GM18870 (cell line): Measurements from ENCODE around the gene MAP6.

Source experiments
- ATAC-seq: cut with Tn5 transposase; IDR thresholded peaks from one replicate; pipeline ENCODE4 v1.9.1; 2021; ENCODE audit warnings: moderate library complexity; ENCODE audit not compliant: unreplicated experiment

MAP6 gene

DNA sequence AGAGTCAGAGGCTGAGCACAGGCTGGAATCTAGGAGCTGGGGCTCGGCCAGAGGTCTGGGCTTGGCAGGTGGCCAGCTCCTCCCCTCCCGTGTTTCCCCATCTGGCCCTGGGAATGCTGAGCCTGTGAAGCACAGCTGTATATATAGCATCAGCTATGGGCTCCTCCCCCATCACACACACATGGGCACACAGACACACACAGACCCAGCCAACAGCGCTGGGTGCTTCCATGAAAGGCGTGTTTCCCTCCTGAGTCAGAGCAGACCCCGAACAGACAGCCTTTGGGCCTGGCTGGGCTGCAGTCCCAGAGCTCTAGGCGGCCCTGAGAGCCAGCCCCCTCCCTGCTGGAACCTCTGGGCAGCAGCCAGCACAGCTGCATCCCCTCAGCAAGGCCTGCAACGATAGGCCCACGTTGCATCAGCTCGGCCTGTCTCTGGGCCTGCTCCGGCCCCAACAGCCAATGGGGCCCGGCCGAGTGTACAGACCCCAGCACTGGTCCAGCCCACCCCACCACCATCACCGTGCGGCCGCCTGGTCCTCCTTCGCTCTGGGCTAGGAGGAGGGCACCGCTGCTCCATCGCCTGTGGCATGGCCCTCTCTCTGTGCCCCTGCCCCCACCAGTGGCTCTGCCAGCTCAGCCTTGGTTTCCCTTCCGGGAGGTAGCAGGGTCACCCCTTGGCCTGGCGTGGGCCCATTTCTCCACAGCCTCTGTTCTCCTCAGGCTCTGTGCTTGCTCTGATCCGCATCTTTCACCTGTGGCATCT, 114.4 kb downstream of the MAP6 start:
- ATAC-seq, result no peak

DNA sequence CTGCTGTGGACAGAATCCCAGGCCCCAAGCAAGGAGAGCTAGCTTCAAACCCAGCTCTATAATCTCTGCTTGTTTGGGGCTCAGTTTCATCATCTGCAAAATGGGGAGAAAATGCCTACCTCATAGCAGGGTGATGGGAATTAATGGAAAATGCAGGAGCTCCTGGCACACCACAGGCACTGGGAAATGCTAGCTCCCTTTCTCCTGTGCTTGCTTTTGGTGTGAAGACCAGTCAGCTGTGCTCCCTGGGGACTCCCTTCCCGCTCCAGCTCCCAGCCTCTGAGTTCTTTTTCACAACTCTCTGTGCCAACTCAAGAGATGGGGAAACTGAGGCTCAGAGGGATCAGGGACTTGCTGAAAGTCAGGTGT, 115.0 kb downstream of the MAP6 start:
- ATAC-seq, result no peak

DNA sequence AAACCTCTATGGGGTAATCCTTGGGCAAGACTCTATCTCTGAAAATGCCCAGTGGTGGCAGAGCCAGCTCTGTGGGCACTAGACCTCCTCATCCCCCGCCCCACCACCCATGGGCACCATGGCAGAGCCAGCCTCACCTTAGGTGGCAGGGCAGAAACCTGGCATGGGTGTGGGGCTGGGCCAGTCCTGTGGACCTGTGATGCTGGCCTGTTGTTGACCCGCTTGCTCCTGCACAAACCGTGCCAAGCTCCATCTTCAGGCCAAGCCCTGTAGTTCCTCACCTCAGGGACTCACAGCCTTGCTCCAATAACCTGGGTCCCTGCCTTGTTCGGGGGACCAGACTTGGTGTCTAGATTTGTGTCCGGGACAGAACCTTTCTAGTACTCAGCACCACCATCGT, 115.7 kb downstream of the MAP6 start:
- ATAC-seq, result no peak

DNA sequence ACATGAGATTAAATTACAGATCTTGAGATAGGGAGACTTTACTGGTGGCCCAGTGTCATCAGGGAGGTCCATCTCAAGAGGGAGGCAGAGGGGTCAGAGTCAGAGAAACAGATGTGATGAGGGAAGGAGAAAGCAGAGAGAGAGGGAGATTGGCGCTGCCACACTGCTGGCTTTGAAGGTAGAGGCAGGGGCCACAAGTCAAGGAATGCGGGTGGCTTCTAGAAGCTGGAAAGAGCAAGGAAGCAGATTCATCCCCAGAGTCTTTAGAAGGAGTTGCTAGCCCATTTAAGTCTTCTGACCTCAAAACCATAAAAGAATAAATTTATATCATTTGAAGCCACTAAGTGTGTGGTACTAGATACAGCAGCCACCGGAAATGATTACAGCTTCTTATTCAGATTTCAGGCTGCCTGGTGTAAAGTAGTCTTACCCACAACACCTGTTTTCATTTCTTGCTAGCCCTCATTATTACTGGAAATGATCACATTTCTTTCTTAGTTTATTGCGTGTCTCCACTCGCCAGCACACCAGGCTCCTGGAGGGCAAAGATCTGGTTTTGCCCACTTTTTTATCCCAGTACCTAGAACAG, 119.4 kb downstream of the MAP6 start:
- no peak for ATAC-seq

DNA sequence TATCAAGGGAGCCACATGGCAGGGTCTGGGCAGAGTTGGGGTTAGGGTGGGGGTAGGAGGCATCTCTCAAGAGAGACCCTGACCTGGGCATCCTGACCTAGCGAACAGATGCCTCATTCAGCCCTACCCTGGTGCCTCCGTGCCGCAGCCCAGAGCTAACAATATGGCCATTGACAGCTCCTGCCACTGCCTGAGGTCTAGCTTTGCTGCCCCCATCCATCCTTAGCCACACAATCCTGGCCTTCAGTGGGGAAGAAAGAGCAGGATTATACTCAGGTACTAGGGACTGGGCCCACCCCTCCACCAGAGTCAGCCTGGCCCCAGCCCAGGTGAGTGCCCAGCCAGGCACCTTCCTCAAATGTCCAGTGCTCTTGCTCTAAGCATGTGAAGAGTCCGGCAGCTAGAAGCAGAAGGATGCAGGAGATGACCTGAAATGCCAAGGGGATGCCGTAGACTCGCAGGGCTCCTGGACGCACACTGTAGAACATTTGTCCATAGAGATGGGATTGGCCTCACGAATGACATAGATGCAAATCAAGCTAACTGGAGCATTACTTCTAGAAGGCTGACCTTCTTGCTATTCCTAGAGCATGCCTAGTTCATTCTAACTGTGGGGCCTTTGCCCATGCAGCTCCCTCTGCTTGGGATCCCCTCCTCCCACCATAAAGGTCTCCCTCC, 120.1 kb downstream of the MAP6 start:
- no peak for ATAC-seq

DNA sequence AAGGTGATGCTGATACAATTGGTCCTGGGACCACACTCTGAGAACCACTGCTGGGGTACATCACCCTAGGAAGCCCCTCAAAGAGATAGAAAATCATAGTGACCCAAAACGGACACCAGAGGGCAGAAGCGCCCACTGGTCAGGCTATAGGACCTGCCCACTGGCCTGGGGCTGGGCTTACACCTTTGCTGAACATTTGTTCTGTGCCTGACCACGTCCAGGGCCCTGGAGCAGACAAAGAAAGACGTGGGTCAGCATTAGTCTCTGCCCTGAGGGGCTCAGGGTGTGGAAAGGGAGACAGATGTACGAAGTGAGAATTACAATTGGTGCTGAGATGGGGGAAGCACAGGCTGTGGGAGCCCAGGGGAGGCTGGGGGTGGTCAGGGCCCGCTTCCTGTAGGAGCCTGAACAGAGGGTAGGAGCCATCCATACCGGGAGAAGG, 121.2 kb downstream of the MAP6 start:
- no peak for ATAC-seq

DNA sequence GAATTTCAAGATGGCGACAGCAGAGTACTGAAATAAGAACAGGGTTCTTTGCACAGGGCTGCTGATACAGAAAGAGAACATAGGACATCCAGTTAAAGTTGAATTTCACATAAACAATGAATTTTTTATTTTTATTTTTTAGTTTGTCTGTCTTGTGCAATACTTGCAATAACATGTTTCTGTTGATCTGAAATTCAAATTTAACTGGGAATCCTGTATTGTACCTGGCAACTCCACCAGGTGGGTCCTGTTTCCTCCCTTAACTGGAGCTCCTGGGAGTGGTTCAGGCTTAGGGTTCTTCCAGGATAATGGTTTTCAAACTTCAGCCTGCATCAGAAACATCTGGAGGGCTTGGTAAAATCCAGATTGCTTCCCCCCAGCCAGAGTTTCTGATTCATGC, 121.7 kb downstream of the MAP6 start:
- no peak for ATAC-seq

DNA sequence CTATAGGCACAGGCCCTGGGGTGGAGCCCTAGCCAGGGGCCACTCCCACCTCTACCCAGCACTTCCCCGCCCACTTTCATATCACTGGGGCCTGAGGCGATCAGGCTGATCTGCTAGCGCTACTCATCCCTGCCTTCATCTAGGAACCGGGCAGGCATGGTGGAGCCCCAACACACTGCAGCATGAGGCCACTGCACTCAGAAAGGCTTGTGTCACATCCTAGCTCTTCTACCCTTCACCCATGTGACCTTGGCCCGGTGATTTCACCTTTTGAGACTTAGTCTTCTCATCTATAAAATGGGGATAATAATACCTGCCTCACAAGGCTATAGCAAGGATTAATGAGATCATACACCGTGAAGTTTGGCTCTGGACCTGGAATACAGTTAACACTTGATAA, 125.0 kb downstream of the MAP6 start:
- no peak for ATAC-seq

DNA sequence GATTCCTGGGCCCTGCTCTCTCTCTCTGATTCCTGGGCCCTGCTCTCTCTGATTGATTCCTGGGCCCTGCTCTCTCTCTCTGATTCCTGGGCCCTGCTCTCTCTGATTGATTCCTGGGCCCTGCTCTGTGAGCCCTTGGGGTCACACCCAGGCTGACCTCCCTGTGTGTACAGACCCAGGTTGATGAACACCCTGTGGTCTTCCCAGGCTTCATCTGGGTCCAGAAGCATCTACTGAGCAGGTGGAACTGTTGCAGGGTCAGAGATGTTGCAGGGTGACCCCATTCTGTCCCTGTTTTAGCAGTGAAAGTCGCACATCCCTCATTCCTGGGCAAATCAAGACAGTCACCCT, 126.8 kb downstream of the MAP6 start:
- ATAC-seq, result no peak

DNA sequence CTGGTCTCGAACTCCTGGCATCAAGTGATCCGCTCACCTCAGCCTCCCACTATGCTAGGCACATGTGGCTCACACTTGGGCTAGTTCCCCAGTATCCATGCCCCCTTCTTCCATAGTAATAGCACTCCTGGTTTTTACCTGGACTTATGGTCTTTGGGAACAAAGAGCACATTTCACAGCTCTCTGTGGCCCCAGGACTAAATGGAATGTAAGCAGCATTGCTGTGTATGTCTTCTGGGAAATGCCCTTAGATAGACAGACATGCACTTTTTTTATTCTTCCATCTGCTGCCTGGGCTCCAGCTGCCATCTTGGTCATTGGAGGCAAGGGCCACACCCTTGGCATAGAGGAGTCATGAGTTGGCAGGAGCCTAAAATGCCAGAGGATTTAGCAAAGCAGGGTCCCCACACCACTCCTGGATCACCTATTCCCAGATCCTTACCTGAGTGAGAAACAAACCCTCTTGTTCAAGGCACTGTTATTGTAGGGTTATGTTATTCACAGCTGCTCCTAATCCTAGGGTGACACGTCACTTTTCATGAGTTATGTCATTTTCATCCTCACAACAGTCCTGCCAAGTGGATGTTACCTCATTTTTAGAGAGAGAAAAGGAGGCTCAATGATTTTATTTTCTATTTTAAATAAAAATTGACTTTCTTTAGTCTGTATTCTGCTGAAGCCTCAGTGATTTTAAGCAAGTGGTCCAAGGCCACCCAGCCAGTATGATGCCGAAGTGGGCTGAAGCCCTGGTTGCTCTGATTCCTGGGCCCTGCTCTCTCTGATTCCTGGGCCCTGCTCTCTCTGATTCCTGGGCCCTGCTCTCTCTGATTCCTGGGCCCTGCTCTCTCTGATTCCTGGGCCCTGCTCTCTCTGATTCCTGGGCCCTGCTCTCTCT, 127.4 kb downstream of the MAP6 start:
- ATAC-seq, result no peak

DNA sequence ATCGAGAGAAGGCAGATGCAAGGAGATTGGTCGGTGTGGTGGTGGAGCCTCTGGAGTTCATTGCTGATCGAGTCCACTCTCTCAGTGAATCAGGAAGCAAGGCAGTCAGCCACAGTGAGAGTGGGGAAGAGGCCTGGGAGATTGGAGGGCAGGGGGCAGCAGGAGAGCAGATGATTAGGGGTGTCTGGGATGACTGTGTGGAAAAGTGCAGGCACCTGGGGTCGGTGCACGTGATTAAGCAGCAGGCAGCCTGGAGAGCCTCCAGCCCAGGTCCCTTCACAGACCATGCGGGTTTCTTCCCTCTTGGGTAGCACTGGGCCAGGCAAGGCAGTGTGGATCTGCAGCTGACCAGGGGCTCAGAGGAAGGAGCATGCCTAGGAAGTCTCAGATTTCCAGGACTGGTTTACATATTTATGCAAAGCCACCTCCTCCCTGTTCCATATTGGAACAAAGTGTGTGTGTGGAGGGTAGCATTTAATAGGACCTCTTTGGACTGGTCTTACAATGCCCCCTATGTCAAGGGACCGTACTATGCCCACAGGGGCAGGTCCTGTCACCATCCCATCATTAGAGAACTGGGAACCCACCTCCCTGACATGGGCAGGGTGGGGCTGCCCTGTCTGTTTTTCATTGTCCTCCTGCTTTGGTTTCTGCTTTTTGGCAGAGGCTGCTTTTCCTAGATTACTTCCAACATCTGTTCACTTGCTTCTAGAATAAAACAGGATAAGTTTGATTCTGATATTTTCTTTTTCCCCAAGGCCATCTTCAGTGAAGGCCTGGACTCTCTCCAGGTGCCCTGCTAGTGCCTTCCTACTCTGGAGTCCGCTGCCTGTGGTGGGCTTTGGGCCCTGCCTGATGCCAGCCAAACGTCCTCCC, 129.1 kb downstream of the MAP6 start:
- ATAC-seq, result no peak

DNA sequence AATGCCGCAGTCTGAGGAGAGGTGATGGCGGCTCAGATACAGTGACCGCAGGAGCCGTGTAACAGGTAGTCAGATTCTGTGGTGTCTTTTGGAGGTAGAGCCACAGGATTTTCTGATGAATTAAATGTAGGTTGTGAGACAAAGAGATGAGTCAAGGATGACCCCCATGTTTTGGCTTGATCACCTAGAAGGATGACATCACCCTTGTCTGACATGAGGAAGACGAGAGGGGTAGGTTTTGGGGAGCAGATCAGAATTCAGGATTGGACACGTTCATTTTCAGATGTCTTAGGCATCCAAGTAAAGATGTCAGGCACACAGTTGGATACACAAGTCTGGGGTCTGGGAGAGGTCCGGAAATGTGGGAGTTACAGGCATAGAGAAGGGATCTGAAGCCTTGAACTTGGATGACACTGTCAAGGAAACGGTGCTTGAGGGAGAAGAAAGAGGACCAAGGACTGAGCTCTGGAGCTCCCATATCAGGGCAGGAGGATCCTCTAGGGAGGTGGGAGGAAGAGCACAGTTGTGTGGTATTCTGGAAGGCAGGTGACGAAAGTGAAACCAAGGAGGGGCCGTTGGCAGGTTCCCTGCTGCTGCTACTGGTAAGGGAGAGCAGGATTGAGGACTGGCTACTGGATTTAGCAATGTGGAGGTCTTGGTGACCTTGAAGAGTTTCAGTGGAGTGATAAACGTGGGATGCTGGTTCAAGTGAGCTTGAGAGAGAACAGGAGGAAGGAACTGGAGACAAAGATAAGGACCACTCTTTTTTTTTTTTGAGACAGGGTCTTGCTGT, 130.5 kb downstream of the MAP6 start:
- ATAC-seq, result no peak

DNA sequence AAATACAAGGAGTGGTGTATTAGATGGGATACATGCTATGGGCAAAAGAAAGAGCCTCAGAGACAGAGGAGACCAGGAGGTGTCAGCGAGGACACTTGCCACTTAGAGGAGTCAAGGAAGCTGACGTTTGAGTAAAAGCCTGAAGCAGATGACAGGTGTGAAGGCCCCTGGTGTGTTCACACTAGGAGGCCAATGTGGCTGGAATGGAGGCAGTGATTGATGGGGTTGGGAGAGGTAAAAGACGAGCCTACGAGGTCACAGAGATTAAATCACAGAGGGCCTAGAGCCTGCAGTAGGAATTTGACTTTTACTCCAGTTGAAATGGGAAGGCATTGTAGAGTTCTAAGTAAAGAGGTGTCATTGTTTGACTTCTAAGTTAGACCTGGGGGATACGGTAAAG, 131.1 kb downstream of the MAP6 start:
- no peak for ATAC-seq
